GM10266 (cell line): Measurements from ENCODE around the gene PDCD1LG2.

ENCODE experiments used
- DNase-seq: peaks from one replicate; pipeline ENCODE4 v3.0.0; 2012; ENCODE audit errors: extremely low spot score
- TF ChIP-seq, protein P1 (sequence below): IDR thresholded peaks from 2 replicates; pipeline ENCODE4 v1.5.1; 2012; ENCODE audit warnings: mild to moderate bottlenecking, low read depth; ENCODE audit not compliant: control insufficient read depth, insufficient read depth; ENCODE audit errors: missing control alignments

The PDCD1LG2 gene

DNA sequence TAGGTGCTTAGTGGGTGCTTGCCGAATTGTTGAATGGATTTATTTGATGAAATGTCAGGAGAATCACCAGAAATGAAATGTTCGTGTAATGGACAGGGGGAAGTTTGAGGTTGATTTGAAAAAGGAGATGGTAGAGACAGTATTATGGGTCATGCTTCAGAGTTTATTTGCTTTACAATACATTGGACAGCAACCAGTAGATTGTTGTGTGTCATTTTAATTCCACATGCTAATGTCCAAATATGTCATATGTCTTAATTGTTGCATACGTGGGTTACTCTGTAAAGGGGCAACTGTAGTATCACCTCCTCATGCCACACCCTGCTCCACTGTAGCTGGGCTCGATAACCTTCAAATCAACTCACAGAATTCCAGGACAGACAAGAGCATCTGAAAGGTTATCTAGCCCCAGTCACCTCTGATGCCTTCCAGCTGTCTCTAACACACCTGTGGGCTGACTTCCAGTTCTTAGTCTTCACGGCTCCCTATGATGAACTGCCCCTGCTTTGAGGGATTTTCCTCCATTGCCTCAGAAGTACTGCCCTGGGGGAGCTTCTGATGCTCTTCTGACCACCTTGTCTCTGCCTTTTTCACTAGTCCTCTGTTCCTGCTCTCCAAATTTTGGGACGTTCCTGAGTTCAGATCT, 1.7 kb downstream of the PDCD1LG2 start:
- DNase-seq = no peak
- TF ChIP-seq, protein P1, sequence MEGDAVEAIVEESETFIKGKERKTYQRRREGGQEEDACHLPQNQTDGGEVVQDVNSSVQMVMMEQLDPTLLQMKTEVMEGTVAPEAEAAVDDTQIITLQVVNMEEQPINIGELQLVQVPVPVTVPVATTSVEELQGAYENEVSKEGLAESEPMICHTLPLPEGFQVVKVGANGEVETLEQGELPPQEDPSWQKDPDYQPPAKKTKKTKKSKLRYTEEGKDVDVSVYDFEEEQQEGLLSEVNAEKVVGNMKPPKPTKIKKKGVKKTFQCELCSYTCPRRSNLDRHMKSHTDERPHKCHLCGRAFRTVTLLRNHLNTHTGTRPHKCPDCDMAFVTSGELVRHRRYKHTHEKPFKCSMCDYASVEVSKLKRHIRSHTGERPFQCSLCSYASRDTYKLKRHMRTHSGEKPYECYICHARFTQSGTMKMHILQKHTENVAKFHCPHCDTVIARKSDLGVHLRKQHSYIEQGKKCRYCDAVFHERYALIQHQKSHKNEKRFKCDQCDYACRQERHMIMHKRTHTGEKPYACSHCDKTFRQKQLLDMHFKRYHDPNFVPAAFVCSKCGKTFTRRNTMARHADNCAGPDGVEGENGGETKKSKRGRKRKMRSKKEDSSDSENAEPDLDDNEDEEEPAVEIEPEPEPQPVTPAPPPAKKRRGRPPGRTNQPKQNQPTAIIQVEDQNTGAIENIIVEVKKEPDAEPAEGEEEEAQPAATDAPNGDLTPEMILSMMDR = no peak

GRCh38 chr9:5512658-5513452, 2.5 kb downstream of the PDCD1LG2 start:
- no peak for DNase-seq
- TF ChIP-seq, protein P1 = no peak

DNA sequence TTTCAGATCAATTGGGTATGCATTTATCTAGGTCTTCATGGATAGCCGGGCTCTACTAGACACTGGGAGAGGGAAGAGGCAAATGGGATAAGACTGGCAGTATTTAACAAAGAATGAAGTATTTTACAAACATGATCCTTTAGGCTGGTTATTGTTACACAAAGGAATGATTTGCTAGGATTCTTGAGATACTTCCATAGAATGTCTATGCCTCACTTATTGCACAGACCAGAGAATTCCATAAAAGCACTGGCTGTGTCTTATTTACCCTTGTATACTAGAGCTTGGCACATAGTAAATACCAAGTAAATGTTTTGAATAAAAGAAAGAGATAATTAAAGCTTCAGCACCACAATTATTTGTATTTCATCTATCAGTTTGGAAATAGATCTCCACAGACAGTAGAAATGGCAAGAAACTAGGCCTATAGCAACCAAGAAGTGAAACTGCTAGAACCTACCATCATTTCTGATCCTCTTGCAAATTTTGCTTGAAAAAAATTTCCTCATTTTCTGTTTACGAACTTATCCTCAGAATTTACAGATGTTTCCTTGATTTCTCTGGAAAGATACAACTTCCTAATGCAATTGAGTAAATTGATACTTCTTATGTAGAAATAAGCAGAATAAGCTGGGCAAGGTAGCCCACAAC, 3.8 kb downstream of the PDCD1LG2 start:
- TF ChIP-seq, protein P1 = no peak
- DNase-seq = no peak

DNA sequence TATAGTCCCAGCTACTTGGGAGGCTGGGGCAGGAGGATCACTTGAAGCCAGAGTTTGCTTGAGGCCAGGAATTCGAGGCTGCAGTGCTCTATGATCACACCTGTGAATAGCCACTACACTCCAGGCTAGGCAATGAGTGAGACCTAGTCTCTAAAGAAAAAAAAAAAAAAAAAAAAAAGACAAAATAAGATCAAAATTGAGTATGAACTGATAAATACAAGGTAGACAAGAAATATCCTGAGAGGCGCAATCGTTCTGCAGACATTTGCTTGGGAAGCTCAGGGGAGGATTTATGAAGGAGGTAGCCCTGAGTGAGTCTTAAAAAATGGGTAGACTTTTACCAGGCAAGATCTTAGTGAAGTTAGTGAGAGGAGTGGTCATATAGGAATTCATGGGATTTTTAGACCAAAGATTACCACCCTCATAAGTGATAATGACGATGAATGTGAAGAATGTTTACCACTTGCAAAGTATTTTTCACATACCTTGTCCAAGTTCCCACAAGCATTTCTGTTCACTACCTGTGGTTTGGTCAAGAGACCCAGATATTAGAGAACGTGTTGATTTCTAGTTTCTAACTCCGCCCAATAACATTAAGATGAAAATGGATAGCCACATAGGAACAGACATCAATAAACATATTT, 4.4 kb downstream of the PDCD1LG2 start:
- DNase-seq = no peak
- TF ChIP-seq, protein P1 = no peak

GRCh38 chr9:5515261-5515650, 4.9 kb downstream of the PDCD1LG2 start:
- TF ChIP-seq, protein P1 = no peak
- DNase-seq = no peak

DNA sequence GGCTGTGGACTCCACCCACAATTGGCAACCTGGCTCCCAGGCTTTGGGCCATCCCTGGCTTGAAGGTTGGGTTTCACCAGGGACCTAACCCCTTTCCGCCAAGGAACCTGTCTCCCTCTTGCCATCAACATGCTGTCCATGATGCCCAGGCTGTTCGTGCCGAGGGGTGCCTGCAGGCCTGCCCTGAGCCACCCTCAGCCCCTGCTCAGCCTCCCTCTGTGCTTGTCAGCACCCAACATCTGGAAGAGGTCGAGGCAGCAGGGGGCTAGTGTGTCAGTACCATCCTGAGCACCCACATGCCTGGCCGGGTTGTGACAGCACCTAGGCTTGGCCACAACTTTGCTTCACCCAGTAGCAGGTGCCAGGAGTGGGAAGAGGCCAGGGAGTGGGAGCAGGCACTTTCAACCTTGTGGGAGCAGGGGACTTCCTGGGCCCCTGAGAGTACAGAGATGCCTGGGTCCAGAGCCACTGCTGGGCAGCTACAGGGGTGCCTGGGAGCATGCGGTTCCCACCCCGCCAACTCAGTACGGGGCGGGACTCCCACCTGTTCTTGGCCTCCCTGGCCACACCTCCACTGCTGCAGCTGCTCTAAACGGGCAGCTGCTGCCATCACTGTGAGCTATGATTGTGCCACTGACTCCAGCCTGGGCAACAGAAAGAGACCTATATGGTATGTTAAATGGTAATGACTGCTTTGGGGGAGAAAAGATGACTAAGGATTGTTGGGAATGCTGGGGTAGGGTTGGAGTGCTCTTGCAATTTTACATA, 6.3 kb downstream of the PDCD1LG2 start:
- TF ChIP-seq, protein P1 = no peak
- no peak for DNase-seq
